Subcutaneous adipose tissue (tissue), 4 donors: Measurements from ENCODE around the gene CYBA. TPM values are rescaled to one million over a fixed set of nuclear protein-coding genes. Genes with fewer than 3 reads are reported as not detected.

Experiments used
- total RNA-seq, 4 donors: library from RNA; depleted of rRNA; stranded (reverse); fragments of >200 nt; gene quantifications; one replicate each; pipeline ENCODE4 v1.1.0, GENCODE V29; 2016
- TF ChIP-seq, protein P1 (sequence below): fragments of 450-650 bp; IDR thresholded peaks from one replicate; pipeline ENCODE4 v1.5.1; 2016; ENCODE audit warnings: low read depth, mild to moderate bottlenecking, control low read depth, antibody characterized with exemption, moderate library complexity

CYBA gene
- 100 to 1,000 TPM in 3 of 4 donors, 10 to 100 TPM in 1; 78.0 to 495 (median 196) TPM for total RNA-seq

DNA sequence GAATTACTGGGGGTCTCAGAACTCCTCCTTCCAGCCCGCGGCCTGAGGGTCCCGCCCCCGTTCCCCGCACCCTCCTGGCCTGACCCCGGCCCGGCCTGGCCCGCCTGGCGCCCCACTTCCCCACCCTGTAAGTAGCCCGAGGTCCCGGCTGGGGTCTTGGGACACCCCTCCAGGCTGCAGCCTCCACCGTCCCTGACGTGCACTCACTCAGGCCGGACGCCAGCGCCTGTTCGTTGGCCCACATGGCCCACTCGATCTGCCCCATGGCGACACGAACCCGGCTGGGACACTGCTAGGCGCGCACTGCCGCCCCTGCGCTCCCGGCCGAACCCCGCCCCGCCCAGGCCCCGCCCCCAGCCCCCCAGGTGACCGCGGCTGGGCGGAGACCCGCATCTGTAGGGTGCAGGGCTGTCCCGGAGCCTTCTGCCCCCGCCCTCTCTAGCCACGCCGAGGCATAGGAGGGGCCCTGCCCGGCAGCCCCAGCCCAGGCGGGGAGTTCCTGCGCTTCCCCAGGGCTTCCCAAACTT is at the start of gene CYBA:
TSS of gene CYBA (minus strand) at position 305 of the 527 bp plus-strand sequence. CDS start at position 265, 40 bp downstream.
- TF ChIP-seq, protein P1, sequence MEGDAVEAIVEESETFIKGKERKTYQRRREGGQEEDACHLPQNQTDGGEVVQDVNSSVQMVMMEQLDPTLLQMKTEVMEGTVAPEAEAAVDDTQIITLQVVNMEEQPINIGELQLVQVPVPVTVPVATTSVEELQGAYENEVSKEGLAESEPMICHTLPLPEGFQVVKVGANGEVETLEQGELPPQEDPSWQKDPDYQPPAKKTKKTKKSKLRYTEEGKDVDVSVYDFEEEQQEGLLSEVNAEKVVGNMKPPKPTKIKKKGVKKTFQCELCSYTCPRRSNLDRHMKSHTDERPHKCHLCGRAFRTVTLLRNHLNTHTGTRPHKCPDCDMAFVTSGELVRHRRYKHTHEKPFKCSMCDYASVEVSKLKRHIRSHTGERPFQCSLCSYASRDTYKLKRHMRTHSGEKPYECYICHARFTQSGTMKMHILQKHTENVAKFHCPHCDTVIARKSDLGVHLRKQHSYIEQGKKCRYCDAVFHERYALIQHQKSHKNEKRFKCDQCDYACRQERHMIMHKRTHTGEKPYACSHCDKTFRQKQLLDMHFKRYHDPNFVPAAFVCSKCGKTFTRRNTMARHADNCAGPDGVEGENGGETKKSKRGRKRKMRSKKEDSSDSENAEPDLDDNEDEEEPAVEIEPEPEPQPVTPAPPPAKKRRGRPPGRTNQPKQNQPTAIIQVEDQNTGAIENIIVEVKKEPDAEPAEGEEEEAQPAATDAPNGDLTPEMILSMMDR = no peak

DNA sequence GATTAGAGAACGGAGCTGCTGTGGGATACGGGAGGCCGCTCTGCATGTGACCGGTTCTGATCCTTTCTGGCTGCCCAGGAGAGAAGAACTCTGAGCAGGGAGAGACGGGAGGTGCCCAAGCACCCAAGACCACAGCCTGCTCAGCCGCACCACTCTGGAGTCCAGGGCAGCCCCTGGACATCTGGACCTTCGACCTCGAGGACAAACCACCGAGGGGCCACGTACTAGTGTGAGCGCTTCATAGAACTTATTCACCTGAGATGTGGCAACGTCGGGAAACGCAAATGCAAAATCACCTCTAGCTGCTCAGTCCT is 49.4 kb upstream of the CYBA start:
- TF ChIP-seq, protein P1 = no peak

- TF ChIP-seq, protein P1 = no peak
Measured at GRCh38 chr16:88699180-88699579, 48.3 kb upstream of the CYBA start.

DNA sequence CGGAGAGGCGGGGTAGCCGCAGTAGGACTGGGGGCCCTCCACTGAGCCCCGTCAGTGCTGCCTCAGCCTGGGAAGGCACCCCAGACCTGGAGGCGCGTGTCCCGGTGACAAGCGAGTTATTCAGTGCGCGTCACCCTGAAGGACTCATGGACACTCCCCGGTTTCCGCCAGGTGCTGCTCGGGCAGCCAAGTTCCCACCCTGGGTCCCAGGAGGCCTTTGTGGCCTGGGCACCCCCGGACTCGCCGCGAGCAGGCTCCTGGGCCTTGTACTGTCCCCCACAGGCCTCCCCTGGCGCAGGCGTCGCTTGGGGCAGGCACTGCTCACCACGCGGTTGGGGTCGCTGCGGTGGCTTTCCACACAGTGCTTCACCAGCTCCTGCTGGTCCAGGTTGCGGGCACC is 47.8 kb upstream of the CYBA start:
- TF ChIP-seq, protein P1 = no peak

DNA sequence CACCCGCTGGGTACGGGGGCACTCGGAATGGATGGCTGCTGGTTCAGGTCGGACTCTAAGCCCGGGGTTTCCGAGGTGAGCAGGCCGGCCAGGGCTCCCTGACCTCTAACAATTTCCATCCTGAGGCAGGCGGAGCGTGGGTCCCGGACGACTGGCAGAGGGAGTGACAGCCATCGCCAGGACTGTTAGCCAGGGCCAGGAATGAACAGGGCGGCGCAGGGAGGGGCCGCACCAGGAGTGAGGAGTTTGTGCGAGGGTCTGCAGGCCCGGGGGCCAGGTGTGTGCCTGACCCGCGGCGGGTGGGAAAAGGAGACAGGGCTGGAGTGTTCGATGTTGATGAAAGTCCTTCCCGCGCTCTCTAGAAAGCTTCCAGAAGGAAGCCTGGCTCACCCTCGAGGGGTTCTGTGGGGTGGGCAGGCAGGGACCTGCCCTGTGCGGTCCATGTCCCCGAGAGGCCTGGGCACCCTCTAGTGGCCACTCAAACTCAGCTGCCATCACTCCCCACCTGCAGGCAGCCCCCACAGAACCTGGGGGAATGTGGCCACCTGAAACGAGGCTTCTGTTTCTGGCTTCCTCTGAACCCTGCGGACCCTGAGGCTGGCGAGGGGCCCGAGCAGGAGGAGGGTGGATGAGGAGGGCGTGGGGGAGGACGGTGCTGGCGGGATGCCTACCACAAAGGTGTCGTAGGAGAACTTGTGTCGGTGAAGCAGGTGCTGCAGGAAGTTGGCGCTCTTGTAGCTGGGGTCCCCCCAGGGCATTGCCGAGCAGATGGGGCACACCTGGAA is 47.2 kb upstream of the CYBA start:
- TF ChIP-seq, protein P1 = no peak

DNA sequence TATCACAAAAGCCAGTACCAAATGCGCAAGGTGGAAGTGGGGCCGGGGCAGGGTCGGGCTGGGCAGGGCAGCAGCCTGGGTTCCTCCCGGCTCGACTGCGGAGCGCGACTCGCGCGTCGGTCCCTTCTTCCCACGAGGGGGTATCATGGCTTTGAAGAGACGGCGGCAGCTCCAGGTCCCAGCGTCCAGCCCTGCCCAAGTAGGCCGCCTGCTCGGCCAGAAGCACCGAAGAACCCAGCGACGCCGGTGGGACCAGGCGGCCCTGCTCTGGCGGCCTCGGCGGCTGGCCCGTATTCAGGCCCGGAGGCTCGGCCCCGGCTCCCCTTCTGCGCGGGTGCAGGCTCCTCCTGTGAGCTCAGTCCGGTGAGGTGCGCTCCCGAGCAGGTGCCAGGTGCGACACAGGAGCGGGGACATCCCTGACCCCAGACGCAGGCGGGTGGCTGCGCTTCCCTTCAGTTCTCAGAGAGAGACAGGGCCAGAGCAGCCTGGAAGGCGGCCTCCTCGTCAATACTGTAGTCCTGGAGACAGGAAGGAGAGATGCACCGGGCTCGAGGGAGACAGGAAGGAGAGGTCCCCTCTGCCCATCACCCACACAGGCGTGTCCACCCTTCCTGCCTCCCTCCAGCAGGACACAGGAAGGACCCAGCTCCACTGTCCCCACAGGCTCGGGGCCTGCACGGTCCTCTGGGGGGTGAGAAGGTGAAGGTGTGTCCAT is 46.4 kb upstream of the CYBA start:
- TF ChIP-seq, protein P1 = no peak

DNA sequence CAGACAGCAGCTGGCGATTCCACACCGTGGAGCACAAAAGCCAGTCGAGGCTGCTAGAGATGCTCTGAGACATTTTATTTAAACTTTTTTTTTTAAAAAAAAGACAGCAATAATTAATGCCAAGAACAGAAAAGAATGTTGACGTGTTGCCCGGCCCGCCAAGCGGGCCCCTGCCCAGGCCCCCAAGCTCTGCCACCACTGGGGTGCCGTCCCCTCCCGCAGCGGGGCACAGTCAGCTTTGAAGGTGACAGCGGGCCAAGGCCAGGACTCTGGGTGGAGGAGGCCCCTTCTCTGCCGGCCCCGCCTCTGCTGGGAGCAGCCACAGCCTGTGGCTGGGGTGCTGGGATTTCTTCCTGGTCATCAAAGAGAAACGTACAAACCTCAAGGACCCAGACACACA is 45.6 kb upstream of the CYBA start:
- TF ChIP-seq, protein P1 = no peak
